GM21576 (cell line): Measurements from ENCODE around the gene YWHAE.
A peak's percentile ranks its signal among the peaks of the same experiment; 100 is the strongest.
"Not testable (repeated sequence)": the region's sequence is repeated elsewhere in the genome, so short reads cannot be mapped to it uniquely, and the experiment has no call there.

ENCODE experiments used
- ATAC-seq: cut with Tn5 transposase; IDR thresholded peaks from one replicate; pipeline ENCODE4 v1.9.1; 2021; ENCODE audit warnings: mild to moderate bottlenecking, moderate library complexity; ENCODE audit not compliant: unreplicated experiment

The YWHAE gene

GRCh38 chr17:1413281-1413791 is 13.3 kb upstream of the YWHAE start:
- ATAC-seq: no peak

GRCh38 chr17:1412185-1413110 is 12.4 kb upstream of the YWHAE start:
- ATAC-seq: no peak

DNA sequence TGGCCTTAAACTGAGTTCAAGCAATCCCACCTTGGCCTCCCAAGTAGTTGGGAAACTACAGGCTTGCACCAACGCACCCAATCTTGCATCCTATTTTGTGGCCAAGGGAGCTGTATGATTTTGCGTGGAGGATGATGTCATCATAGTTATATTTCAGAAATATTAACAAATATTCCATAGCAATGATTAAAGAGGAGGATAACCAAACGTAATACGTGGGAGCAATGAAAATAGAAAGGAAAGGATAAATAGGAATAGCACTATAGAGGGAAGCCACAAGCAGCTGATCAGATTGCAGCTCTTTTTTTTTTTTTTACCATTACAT is 2.2 kb upstream of the YWHAE start:
- ATAC-seq: no peak

DNA sequence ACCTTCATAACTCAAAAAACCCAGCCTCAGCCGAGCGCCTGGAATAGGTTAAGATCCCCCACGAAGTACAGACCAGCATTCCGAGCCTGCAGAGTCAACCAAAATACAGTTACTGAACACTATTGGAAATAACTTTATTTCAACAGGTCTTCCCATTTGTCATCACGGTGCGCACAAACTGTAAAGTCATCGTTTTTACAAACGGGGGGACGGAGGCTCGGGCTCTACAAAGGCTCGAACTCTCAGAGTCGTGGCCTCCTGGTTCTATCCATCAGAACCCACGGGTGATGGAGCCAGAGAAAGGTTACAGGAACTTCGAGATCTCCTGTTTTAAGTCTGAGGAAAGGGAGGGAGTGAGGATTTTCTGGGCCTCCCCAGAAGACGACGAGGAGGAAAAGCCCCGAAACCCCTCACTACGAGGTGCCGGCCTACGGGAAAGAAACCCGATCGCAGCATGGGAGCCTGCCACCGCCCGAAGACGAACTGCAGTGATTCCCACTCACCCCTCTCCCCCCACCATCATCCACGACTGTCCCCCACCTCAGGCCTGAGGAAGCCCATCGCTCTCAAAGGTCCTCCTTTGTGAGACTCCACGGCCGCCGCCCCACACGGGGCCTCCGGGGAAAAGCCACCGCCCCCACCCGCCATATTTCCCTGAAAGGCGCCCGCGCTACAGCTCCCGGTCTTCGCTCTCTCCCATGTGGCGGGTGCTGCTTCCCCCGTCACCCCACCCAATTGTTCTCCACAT is 917 bp downstream of the YWHAE start:
- peak; percentile 8 for ATAC-seq

GRCh38 chr17:1398028-1398427 is 2.0 kb downstream of the YWHAE start:
- no peak for ATAC-seq

DNA sequence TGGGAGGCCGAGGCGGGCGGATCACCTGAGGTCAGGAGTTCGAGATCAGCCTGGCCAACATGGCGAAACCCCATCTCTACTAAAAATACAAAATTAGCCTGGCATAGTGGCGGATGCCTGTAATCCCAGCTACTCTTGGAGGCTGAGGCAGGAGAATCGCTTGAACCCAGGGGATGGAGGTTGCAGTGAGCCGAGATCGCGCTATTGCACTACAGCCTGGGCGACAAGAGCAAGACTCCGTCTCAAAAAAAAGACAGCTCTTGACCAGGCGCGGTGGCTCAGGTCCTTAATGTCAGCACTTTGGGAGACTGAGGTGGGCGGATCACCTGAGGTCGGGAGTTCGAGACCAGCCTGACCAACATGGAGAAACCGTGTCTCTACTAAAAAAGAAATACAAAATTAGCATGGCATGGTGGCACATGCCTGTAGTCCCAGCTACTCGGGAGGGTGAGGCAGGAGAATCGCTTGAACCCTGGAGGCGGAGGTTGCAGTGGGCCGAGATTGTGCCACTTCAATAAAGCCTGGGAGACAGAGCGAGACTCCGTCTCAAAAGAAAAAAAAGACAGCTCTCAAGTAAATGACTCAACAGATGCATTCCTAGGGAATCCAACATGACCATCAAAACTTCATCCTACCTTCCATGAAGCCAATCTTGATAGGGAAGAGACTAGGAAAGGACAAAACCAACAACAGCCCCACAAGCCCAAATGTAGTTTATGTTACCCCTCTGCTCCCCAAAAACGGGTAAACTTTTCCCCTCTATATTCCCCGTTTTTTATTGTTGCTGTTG is 4.0 kb downstream of the YWHAE start:
- not testable (repeated sequence) for ATAC-seq

- no peak for ATAC-seq
Measured at GRCh38 chr17:1391577-1391976, 8.4 kb downstream of the YWHAE start.

GRCh38 chr17:1390432-1391367 is 9.3 kb downstream of the YWHAE start:
- ATAC-seq: no peak

GRCh38 chr17:1387490-1388227 is 12.4 kb downstream of the YWHAE start:
- not testable (repeated sequence) for ATAC-seq

DNA sequence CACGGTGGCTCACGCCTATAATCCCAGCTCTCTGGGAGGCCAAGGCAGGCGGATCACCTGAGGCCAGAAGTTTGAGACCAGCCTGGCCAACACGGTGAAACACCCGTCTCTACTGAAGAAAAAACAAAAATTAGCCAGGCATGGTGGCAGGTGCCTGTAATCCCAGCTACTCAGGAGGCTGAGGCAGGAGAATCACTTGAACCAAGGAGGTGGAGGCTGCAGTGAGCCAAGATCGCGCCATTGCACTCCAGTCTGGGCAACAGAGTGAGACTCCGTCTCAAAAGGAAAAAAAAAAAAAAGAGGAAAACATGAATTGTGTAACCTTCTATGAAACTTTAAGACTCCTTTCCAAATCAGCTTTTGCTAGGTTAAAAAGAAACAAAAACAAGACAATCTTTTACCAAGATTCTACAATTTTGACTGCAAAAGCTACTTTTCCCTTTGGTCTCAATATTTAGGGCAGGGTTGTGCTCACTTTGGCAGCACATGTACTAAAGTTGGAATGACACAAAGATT is 13.3 kb downstream of the YWHAE start:
- not testable (repeated sequence) for ATAC-seq

- ATAC-seq: no peak
Measured at GRCh38 chr17:1386265-1386664, 13.8 kb downstream of the YWHAE start.

- no peak for ATAC-seq
Measured at GRCh38 chr17:1385861-1386260, 14.2 kb downstream of the YWHAE start.

DNA sequence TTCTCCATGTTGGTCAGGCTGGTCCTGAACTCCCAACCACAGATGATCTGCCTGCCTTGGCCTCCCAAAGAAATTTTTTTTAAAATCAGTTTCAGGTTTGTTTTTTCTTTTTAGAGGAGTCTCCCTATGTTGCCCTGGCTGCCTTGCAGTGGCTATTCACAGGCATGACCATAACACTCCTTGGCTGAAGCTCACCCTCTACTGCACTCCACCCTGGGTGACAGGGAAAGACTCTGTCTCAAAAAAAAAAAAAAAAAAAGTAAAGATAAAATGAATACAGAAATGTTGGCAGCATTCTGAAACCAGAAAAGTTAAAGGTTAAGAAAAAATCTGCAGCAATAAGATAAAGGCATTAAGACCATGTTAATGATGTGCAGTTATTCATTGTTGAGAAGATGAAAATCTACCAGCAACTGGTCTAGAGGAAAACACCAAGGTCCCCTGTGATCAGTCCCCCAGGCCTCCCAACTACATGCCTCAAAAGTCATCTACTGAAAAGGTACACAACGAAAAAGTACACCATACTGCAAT is 15.1 kb downstream of the YWHAE start:
- no peak for ATAC-seq

DNA sequence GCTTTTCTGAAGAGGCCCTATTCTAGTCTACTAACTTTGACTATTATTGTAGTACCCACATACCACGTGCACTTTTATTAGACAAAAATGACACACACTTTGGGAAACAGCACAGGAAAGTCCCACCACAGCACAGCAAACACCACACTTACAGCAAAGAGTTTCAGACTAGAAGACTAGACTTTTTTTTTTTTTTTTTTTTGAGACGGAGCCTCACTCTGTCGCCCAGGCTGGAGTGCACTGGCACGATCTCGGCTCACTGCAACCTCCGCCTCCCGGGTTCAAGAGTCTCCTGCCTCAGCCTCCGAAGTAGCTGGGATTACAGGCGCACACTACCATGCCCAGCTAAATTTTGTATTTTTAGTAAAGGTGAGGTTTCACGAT is 20.1 kb downstream of the YWHAE start:
- no peak for ATAC-seq

DNA sequence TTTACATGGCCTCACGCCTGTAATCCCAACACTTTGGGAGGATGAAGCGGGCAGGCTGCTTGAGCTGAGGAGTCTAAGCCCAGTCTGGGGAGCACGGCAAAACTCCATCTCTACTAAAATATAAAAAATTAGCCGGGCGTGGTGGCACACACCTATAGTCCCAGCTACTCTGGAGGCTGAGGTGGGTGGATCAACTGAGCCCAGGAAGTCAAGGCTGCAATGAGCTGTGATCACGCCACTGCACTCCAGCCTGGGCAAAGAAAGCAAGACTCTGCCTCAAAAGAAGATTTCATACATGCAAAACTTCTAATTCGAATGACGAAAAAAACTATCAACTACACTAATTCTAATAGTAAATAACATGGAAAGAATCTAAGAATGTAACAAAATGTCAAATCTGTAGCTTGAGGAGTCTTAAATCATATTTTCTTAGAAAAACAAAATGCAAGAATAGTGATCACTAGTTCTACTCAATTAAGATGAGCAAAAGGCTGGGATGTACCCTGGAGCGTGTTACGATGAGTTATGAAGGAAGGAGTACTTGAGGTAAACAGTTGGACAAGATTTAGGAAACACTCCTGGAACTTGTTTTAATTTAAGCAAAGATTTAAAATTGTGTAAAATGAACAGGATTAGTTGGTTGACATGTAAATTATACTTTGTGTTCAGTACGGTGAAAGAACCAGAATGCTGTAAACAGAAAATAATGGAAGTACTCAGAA is 20.7 kb downstream of the YWHAE start:
- ATAC-seq: no peak

- not testable (repeated sequence) for ATAC-seq
Measured at GRCh38 chr17:1378476-1378860, 21.6 kb downstream of the YWHAE start.

DNA sequence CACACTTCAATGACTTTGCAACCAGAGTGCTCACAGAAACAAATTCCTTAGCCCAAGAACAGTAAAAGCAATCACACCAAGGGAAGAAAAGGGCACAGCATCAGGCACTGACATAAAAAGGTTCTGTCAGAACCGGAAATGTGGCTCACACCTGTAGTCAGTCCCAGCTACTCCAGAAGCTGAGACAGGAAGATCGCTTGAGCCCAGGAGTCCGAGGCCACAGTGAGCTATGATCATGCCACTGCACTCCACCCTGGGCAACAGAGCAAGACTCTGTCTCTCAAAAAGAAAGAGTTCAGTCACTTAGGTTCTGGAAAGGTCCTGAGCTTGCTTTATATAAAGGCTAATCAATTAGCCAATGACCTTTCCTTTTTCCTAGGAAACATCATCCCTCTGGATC is 22.7 kb downstream of the YWHAE start:
- no peak for ATAC-seq

- no peak for ATAC-seq
Measured at GRCh38 chr17:1376061-1376460, 24.0 kb downstream of the YWHAE start.
